HG02623 (cell line): ENCODE measurements around the gene MIDN.
"Not testable (repeated sequence)": the region's sequence is repeated elsewhere in the genome, so short reads cannot be mapped to it uniquely, and the experiment has no call there.

Experiments
- ATAC-seq: cut with Tn5 transposase; IDR thresholded peaks from one replicate; pipeline ENCODE4 v1.9.1; 2021; ENCODE audit warnings: moderate library complexity; ENCODE audit not compliant: unreplicated experiment

MIDN gene

GRCh38 chr19:1291761-1292418 is 43.5 kb downstream of the MIDN start:
- ATAC-seq, result no peak

- no peak for ATAC-seq
Observed at GRCh38 chr19:1292419-1293151, 44.2 kb downstream of the MIDN start.

- ATAC-seq, result no peak
Observed at GRCh38 chr19:1293782-1294604, 45.6 kb downstream of the MIDN start.

- ATAC-seq, result no peak
Observed at GRCh38 chr19:1294688-1295087, 46.3 kb downstream of the MIDN start.

- ATAC-seq, result no peak
Observed at GRCh38 chr19:1295169-1296012, 47.0 kb downstream of the MIDN start.

- ATAC-seq, result no peak
Observed at GRCh38 chr19:1296078-1296477, 47.7 kb downstream of the MIDN start.

GRCh38 chr19:1296575-1297271 is 48.3 kb downstream of the MIDN start:
- ATAC-seq, result no peak

GRCh38 chr19:1298235-1298634 is 49.9 kb downstream of the MIDN start:
- ATAC-seq, result no peak

- no peak for ATAC-seq
Observed at GRCh38 chr19:1299801-1300200, 51.4 kb downstream of the MIDN start.

- no peak for ATAC-seq
Observed at GRCh38 chr19:1300744-1301490, 52.5 kb downstream of the MIDN start.

GRCh38 chr19:1302533-1303239 is 54.3 kb downstream of the MIDN start:
- no peak for ATAC-seq

GRCh38 chr19:1304197-1304924 is 56.0 kb downstream of the MIDN start:
- no peak for ATAC-seq

- not testable (repeated sequence) for ATAC-seq
Observed at GRCh38 chr19:1305354-1305753, 57.0 kb downstream of the MIDN start.

- no peak for ATAC-seq
Observed at GRCh38 chr19:1307320-1307719, 58.9 kb downstream of the MIDN start.

GRCh38 chr19:1307755-1308303 is 59.4 kb downstream of the MIDN start:
- no peak for ATAC-seq

GRCh38 chr19:1308718-1309117 is 60.3 kb downstream of the MIDN start:
- no peak for ATAC-seq
